ENCODE data around the gene WIPI1. TPM values are rescaled to one million over a fixed set of nuclear protein-coding genes. Genes with fewer than 3 reads are reported as not detected.

Gene WIPI1
- total RNA-seq, 1 donor from 2014 or later, result 79.5 TPM

GRCh38 chr17:68463211-68464019, 6.1 kb upstream of the WIPI1 start:
- FAIRE-seq (no peak), DNase-seq (ENCODE audit: low read depth) (no peak)
- Histone ChIP-seq H3K4me3 (ENCODE audit: low read depth, low read length) (no peak overlapping the region), H3K36me3 (ENCODE audit: control insufficient read depth, insufficient read depth, low read length) (no peaks in the 10 kb centered on the region), H3K27me3 (ENCODE audit: control insufficient read depth, insufficient read depth, low read length) (no peaks in the 10 kb centered on the region)
- TF ChIP-seq CTCF (IDR thresholded peaks at IDR 0.05; ENCODE audit: insufficient read depth, low read length, severe bottlenecking), result no peak

DNA sequence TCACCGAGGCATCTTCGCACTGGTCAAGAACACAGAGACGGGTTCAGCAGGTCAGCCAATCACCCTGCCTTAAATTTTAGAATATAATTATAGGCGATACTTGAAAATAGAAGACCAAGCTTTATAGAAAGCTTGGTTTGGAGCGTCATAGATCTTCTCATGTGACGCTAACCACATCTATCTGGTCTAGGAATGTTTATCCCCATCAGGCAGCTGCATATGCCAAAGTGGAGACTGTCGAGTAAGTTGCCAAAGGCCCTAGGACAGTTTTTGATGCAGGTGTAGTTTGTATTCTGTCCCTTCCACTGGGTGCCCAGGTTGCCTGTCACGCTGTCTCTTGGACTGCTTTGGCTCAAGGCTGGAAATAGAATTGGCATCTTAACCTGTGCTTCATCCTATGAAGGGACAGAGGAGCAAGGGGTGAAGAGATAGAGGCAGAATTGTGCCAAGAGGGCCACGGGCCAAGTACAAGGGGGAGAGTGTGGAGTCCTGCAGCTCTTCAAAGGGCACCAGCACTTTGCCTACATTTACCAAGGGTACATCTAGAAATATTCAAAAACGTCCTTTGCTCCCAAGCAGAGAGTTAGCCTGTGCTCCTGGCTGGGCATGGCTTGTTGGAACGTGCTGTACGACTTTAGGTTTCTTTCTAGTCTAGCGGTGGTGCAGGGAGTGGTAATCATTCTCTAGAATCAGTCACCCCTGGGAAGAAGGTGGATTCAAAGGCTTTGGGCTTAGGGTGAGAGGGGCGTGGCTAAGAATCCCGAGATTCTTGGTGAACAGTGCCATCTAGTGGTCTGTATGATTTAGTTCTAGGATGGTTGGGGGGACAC, 5.3 kb upstream of the WIPI1 start:
- TF ChIP-seq CTCF (IDR thresholded peaks at IDR 0.05; ENCODE audit: insufficient read depth, low read length, severe bottlenecking), result peak; percentile 57
- Histone ChIP-seq H3K36me3 (ENCODE audit: control insufficient read depth, insufficient read depth, low read length) (no peaks in the 10 kb centered on the region), H3K27me3 (ENCODE audit: control insufficient read depth, insufficient read depth, low read length) (no peaks in the 10 kb centered on the region), H3K4me3 (ENCODE audit: low read depth, low read length) (no peak overlapping the region)
- DNase-seq (ENCODE audit: low read depth) (peak; percentile 89), FAIRE-seq (peak; percentile 68)

GRCh38 chr17:68461589-68461988, 4.3 kb upstream of the WIPI1 start:
- H3K36me3 ChIP-seq (ENCODE audit: control insufficient read depth, insufficient read depth, low read length), result no peaks in the 10 kb centered on the region
- H3K4me3 ChIP-seq (ENCODE audit: low read depth, low read length), result no peak overlapping the region
- no peak for TF ChIP-seq CTCF (IDR thresholded peaks at IDR 0.05; ENCODE audit: insufficient read depth, low read length, severe bottlenecking)
- no peaks in the 10 kb centered on the region for H3K27me3 ChIP-seq (ENCODE audit: control insufficient read depth, insufficient read depth, low read length)
- FAIRE-seq (no peak), DNase-seq (ENCODE audit: low read depth) (no peak)

GRCh38 chr17:68461122-68461539, 3.8 kb upstream of the WIPI1 start:
- Histone ChIP-seq H3K4me3 (ENCODE audit: low read depth, low read length) (no peak overlapping the region), H3K36me3 (ENCODE audit: control insufficient read depth, insufficient read depth, low read length) (no peaks in the 10 kb centered on the region), H3K27me3 (ENCODE audit: control insufficient read depth, insufficient read depth, low read length) (no peaks in the 10 kb centered on the region)
- peak; percentile 37 for DNase-seq (ENCODE audit: low read depth)
- FAIRE-seq, result no peak
- no peak for TF ChIP-seq CTCF (IDR thresholded peaks at IDR 0.05; ENCODE audit: insufficient read depth, low read length, severe bottlenecking)

DNA sequence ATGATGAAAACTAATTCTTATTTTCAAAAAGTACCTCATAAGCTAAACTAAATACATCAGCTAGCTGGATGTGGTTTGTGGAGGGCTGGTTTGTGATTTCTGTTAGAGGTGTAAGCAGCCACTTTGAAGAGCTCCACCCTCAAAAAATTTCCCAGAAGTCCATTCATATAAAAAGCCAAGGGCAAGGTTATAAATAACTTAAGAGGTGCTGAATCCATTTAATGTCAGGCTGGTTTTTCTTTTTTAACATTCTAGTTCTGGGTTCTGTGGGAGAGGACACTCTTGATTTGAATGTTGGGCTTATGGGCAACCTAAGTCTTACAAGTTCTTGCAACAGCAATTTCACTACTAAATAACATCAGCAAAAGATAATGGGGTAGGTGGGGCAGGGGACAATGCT, 3.4 kb upstream of the WIPI1 start:
- no peak for DNase-seq (ENCODE audit: low read depth)
- no peak overlapping the region for H3K4me3 ChIP-seq (ENCODE audit: low read depth, low read length)
- H3K27me3 ChIP-seq (ENCODE audit: control insufficient read depth, insufficient read depth, low read length), result no peaks in the 10 kb centered on the region
- TF ChIP-seq CTCF (IDR thresholded peaks at IDR 0.05; ENCODE audit: insufficient read depth, low read length, severe bottlenecking), result no peak
- FAIRE-seq, result no peak
- no peaks in the 10 kb centered on the region for H3K36me3 ChIP-seq (ENCODE audit: control insufficient read depth, insufficient read depth, low read length)
